ENCODE measurements around the gene HOXB3. TPM values are rescaled to one million over a fixed set of nuclear protein-coding genes. Genes with fewer than 3 reads are reported as not detected.

The HOXB3 gene
- total RNA-seq, 3 donors from 2014 or later, result 13.8 to 36.7 (median 14.4) TPM

DNA sequence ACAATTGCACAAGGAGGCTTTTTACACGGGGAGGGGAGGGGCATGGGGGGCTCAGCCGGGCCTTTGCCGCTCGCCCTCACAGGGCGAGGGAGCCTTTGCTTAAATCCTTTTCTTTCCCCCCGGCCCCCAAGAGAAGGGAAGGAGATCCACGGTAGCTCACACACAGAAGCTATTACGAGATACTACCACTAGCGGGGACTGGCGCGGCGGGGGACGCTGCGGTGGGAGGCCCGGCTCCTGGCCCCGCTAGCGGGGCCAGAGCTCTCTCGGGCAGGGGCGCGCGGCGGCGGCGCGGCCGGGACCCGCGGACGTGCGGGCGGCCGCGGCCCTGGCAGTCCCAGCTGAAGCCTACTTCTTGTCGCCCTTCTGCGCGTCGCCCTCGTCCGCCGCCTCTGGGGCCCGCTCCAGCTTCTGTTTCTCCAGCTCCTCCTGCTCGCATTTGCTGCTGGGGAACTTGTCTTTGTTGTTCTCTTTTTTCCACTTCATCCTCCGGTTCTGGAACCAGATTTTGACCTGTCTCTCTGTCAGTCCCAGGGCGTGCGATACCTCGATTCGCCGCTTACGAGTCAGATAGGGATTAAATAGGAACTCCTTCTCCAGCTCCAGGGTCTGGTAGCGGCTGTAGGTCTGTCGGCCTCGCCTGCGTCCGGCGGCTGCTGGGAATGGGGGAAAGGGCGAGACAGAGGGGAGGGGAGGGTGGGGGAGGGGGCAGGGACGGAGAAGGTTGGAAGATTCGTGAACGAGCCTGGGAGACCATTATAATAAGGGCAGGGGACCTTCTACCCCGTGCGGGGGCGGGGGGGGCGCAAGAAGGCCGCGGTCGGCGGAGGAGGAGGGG is 23.0 kb upstream of the HOXB3 start:
- H3K27ac ChIP-seq, result peak overlapping the region in 1 of 2 donors; percentile 48
- no peaks in the 10 kb centered on the region for H3K4me1 ChIP-seq
- no peaks in the 10 kb centered on the region for H3K9me3 ChIP-seq
- H3K27me3 ChIP-seq, result peaks cover 19 to 99% of the 10 kb centered on the region in 2 donors
- peak in 1 of 3 donors; percentile 34 for TF ChIP-seq CTCF (IDR thresholded peaks at IDR 0.05)
- no peak for TF ChIP-seq POLR2AphosphoS5 (IDR thresholded peaks at IDR 0.05)
- H3K36me3 ChIP-seq, result no peaks in the 10 kb centered on the region
- no peak for DNase-seq (ENCODE audit: low spot score in 2 of 2)
- H3K4me3 ChIP-seq, result peak overlapping the region; percentile 54 to 78 (median 68)
- intact Hi-C loops (cut with DNase I; ENCODE audit: low total_unique reads), result no loop called here

- Histone ChIP-seq H3K4me3 (peak overlapping the region; percentile 54 to 78 (median 68)), H3K27ac (no peak overlapping the region), H3K27me3 (peaks cover 19 to 97% of the 10 kb centered on the region in 2 donors), H3K36me3 (no peaks in the 10 kb centered on the region), H3K9me3 (no peaks in the 10 kb centered on the region), H3K4me1 (no peaks in the 10 kb centered on the region)
- intact Hi-C loops (cut with DNase I; ENCODE audit: low total_unique reads), result no loop called here
- no peak for TF ChIP-seq CTCF (IDR thresholded peaks at IDR 0.05)
- no peak for TF ChIP-seq POLR2AphosphoS5 (IDR thresholded peaks at IDR 0.05)
- TF ChIP-seq POLR2A (IDR thresholded peaks at IDR 0.05), result no peak
- DNase-seq (ENCODE audit: low spot score in 2 of 2), result no peak
Observed at GRCh38 chr17:48612456-48612853, 22.4 kb upstream of the HOXB3 start.

DNA sequence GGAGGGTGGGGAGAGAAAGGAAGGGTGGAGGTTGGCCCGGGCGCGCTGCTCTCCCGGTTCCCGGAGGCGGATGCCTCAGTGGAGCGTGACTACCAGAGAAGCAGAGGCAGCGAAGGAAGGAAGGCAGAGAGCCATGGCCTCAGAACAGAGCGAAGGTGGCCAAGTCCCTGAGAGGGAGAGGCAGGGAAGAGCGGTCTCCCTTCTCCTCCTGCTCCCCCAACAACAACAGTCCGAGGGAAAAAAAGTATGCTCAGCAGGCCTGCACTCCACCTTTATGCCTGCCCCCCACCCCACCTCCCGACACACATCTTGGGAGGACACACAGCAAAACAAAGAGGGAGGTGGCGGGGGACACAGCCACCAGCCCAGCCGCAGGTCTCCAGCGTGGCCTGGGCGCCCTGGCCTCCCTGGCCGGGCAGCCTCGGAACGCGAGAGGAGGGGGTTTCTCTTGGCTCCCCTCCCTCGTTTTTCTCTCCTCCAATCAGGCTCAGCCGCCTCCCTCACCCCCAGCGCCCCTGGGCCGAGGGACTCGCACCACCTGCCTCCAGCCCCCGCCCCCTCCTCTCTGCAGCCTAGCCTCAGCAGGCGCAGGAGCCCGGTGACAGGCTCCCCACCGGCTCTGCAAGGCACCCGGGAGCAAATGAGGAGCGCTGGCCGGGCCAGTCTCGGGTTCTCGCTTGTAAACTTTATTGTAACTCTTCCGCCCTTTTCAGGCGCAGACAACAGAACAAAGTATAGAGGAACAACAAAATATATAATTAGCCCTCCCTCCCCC is 21.8 kb upstream of the HOXB3 start:
- TF ChIP-seq POLR2AphosphoS5 (IDR thresholded peaks at IDR 0.05), result no peak
- TF ChIP-seq CTCF (IDR thresholded peaks at IDR 0.05), result no peak
- TF ChIP-seq POLR2A (IDR thresholded peaks at IDR 0.05), result no peak
- no peaks in the 10 kb centered on the region for H3K36me3 ChIP-seq
- peak overlapping the region; percentile 54 to 78 (median 68) for H3K4me3 ChIP-seq
- intact Hi-C loops (cut with DNase I; ENCODE audit: low total_unique reads), result no loop called here
- H3K27me3 ChIP-seq, result peaks cover 19 to 97% of the 10 kb centered on the region in 2 donors
- H3K27ac ChIP-seq, result peak overlapping the region in 1 of 2 donors; percentile 43
- no peak for DNase-seq (ENCODE audit: low spot score in 2 of 2)
- H3K9me3 ChIP-seq, result no peaks in the 10 kb centered on the region
- H3K4me1 ChIP-seq, result no peaks in the 10 kb centered on the region

DNA sequence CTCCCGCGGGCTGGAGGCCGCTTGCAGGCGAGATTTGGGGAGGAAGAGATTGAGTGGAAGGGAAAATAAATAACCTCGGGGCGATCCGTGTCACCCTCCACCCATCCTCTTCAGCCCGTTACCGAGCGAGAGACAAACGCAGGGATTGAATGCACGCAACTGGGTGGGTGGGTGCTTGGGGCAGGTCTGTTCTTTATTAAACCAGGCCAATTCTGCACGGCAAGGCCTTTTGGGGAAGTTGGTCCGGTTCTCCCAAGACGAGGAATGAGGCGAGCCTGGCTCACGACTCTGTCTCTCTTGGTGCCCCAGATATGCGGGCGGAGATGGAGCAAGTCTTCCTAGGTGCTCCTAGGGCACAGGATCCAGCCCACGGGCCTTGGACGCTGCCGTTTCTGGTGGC is 21.2 kb upstream of the HOXB3 start:
- peak overlapping the region; percentile 54 to 78 (median 68) for H3K4me3 ChIP-seq
- peaks cover 15 to 97% of the 10 kb centered on the region in 2 donors for H3K27me3 ChIP-seq
- TF ChIP-seq POLR2AphosphoS5 (IDR thresholded peaks at IDR 0.05), result no peak
- no peak for TF ChIP-seq CTCF (IDR thresholded peaks at IDR 0.05)
- TF ChIP-seq POLR2A (IDR thresholded peaks at IDR 0.05), result no peak
- no peaks in the 10 kb centered on the region for H3K36me3 ChIP-seq
- intact Hi-C loops (cut with DNase I; ENCODE audit: low total_unique reads), result no loop called here
- DNase-seq (ENCODE audit: low spot score in 2 of 2), result no peak
- no peaks in the 10 kb centered on the region for H3K4me1 ChIP-seq
- H3K9me3 ChIP-seq, result no peaks in the 10 kb centered on the region
- peak overlapping the region in 1 of 2 donors; percentile 81 for H3K27ac ChIP-seq
